Loucy (cell line): ENCODE data around the gene LTF.

Experiments
- H2AFZ ChIP-seq: fragments of 200-600 bp; sonication (generic); 2 replicates; pipeline ENCODE4 v1.6.0; 2016; ENCODE audit warnings: antibody characterized with exemption, mild to moderate bottlenecking, low read length, moderate library complexity
- H3F3A ChIP-seq: fragments of 200-600 bp; 2 replicates; pipeline ENCODE4 v1.6.0; 2016; ENCODE audit warnings: antibody characterized with exemption, low read depth, mild to moderate bottlenecking
- H3K27me3 ChIP-seq: fragments of 200-600 bp; sonication (generic); 2 replicates; pipeline ENCODE4 v1.6.1; 2014; ENCODE audit warnings: low read length, mild to moderate bottlenecking; ENCODE audit not compliant: insufficient read depth, poor library complexity, severe bottlenecking
- H3K36me3 ChIP-seq: fragments of 200-600 bp; sonication (generic); 2 replicates; pipeline ENCODE4 v1.6.1; 2016; ENCODE audit warnings: low read length; ENCODE audit not compliant: insufficient read depth
- H3K4me1 ChIP-seq: fragments of 200-600 bp; sonication (generic); 2 replicates; pipeline ENCODE4 v1.5.1; 2014; ENCODE audit warnings: low read length, mild to moderate bottlenecking; ENCODE audit not compliant: insufficient read depth, poor library complexity, severe bottlenecking
- H3K4me2 ChIP-seq: fragments of 200-600 bp; sonication (generic); 2 replicates; pipeline ENCODE4 v1.6.0; 2014; ENCODE audit warnings: antibody characterized with exemption, low read length, low read depth, mild to moderate bottlenecking; ENCODE audit not compliant: poor library complexity, severe bottlenecking
- H3K4me3 ChIP-seq: fragments of 200-600 bp; sonication (generic); 2 replicates; pipeline ENCODE4 v1.5.1; 2014; ENCODE audit warnings: low read length, mild to moderate bottlenecking, mixed read lengths; ENCODE audit not compliant: poor library complexity, severe bottlenecking
- H3K79me2 ChIP-seq: fragments of 200-600 bp; sonication (generic); 2 replicates; pipeline ENCODE4 v1.6.1; 2014; ENCODE audit warnings: low read length; ENCODE audit not compliant: insufficient read depth
- H3K9ac ChIP-seq: fragments of 200-600 bp; sonication (generic); 2 replicates; pipeline ENCODE4 v1.6.0; 2014; ENCODE audit warnings: mild to moderate bottlenecking, low read depth, low read length, moderate library complexity; ENCODE audit not compliant: poor library complexity, severe bottlenecking
- H3K9me2 ChIP-seq: fragments of 200-600 bp; sonication (generic); replicated peaks from 2 replicates; pipeline ENCODE4 v1.6.1; 2016; ENCODE audit warnings: low read depth, low read length, mixed read lengths
- H3K9me3 ChIP-seq: fragments of 200-600 bp; sonication (generic); 2 replicates; pipeline ENCODE4 v1.6.1; 2014; ENCODE audit warnings: mild to moderate bottlenecking, antibody characterized with exemption, low read length, low read depth; ENCODE audit not compliant: insufficient read depth
- H4K20me1 ChIP-seq: fragments of 200-600 bp; sonication (generic); 2 replicates; pipeline ENCODE4 v1.6.0; 2014; ENCODE audit warnings: antibody characterized with exemption, low read length, mild to moderate bottlenecking; ENCODE audit not compliant: insufficient read depth, poor library complexity, severe bottlenecking
- CTCF ChIP-seq: fragments of 200-600 bp; sonication (generic); conservative IDR thresholded peaks from 2 replicates; pipeline ENCODE4 v1.5.1; 2014; ENCODE audit warnings: mild to moderate bottlenecking, antibody characterized with exemption, low read length
- EZH2phosphoT487 ChIP-seq: fragments of 200-600 bp; IDR thresholded peaks from 2 replicates; pipeline ENCODE4 v1.6.1; 2018; ENCODE audit warnings: antibody characterized with exemption, mild to moderate bottlenecking, moderate library complexity, borderline replicate concordance

Gene LTF

GRCh38 chr3:46480491-46481195, 15.9 kb upstream of the LTF start:
- TF ChIP-seq CTCF (no peak), EZH2phosphoT487 (no peak)
- H3K4me2 ChIP-seq, result no peak overlapping the region

GRCh38 chr3:46479696-46480095, 15.0 kb upstream of the LTF start:
- Histone ChIP-seq H3F3A (no peaks in the 10 kb centered on the region), H4K20me1 (no peaks in the 10 kb centered on the region), H3K27me3 (no peaks in the 10 kb centered on the region), H3K9ac (no peak overlapping the region), H3K4me1 (no peaks in the 10 kb centered on the region), H3K4me3 (no peak overlapping the region), H3K36me3 (no peaks in the 10 kb centered on the region), H3K79me2 (no peaks in the 10 kb centered on the region), H3K9me2 (no peaks in the 10 kb centered on the region), H3K4me2 (no peak overlapping the region), H3K9me3 (no peaks in the 10 kb centered on the region), H2AFZ (no peak overlapping the region)
- TF ChIP-seq CTCF, result no peak
- no peak for TF ChIP-seq EZH2phosphoT487

More at GRCh38 chr3:46480491-46481195, 15.9 kb upstream of the LTF start:
- no peaks in the 10 kb centered on the region for H3K79me2 ChIP-seq
- H3K9me3 ChIP-seq, result no peaks in the 10 kb centered on the region
- H3K27me3 ChIP-seq, result no peaks in the 10 kb centered on the region
- no peaks in the 10 kb centered on the region for H3F3A ChIP-seq
- H3K4me3 ChIP-seq, result no peak overlapping the region
- H3K9me2 ChIP-seq, result no peaks in the 10 kb centered on the region
- no peaks in the 10 kb centered on the region for H4K20me1 ChIP-seq
- H3K9ac ChIP-seq, result no peak overlapping the region
- no peaks in the 10 kb centered on the region for H3K4me1 ChIP-seq
- H2AFZ ChIP-seq, result no peak overlapping the region
- no peaks in the 10 kb centered on the region for H3K36me3 ChIP-seq

DNA sequence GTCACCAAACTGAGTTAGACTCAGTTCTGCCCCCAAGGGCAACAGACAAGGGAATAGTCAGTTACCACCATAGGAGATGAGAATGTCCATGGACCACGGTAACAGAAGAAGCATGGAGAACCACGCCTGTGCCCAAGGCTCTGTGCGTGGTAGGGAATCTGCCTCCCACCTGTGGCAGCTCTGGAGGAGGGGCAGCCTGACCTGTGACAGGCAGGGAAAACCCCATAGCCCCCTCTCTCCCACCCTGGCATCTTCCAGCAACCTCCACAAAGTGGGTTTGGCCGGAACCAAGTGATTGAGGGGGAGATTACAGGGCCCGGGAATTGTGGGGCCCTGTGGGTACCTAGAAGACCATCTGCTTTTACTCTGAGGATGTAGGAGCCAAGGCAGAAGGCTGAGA, 14.3 kb upstream of the LTF start:
- Histone ChIP-seq H3K9me3 (no peaks in the 10 kb centered on the region), H3K4me3 (no peak overlapping the region), H3F3A (no peaks in the 10 kb centered on the region), H3K79me2 (no peaks in the 10 kb centered on the region), H3K27me3 (no peaks in the 10 kb centered on the region), H3K9me2 (no peaks in the 10 kb centered on the region), H3K4me2 (no peak overlapping the region), H3K4me1 (no peaks in the 10 kb centered on the region), H3K9ac (no peak overlapping the region), H3K36me3 (no peaks in the 10 kb centered on the region), H4K20me1 (no peaks in the 10 kb centered on the region), H2AFZ (no peak overlapping the region)
- no peak for TF ChIP-seq CTCF
- no peak for TF ChIP-seq EZH2phosphoT487
